Neural cell (in vitro differentiated cells): ENCODE results near the gene MYBPC3.

Experiments used
- CTCF ChIP-seq: fragments of 450-650 bp; IDR thresholded peaks from 2 replicates; pipeline ENCODE4 v1.5.1; 2014; ENCODE audit warnings: antibody characterized with exemption, mild to moderate bottlenecking, moderate library complexity; ENCODE audit not compliant: poor library complexity, severe bottlenecking
- EP300 ChIP-seq: fragments of 450-650 bp; conservative IDR thresholded peaks from 2 replicates; pipeline ENCODE4 v1.6.1; 2014; ENCODE audit warnings: antibody characterized with exemption, mild to moderate bottlenecking, moderate library complexity; ENCODE audit not compliant: poor library complexity, severe bottlenecking
- EZH2 ChIP-seq: fragments of 200-600, 300-800 bp; shearing (Covaris generic), sonication (generic); IDR thresholded peaks from 2 replicates; pipeline ENCODE4 v1.6.1; 2014; ENCODE audit warnings: antibody characterized with exemption, low read length, borderline replicate concordance, mild to moderate bottlenecking; ENCODE audit not compliant: insufficient read depth, poor library complexity, severe bottlenecking
- POLR2AphosphoS5 ChIP-seq: IDR thresholded peaks from 2 replicates; pipeline ENCODE4 v1.6.1; 2012

DNA sequence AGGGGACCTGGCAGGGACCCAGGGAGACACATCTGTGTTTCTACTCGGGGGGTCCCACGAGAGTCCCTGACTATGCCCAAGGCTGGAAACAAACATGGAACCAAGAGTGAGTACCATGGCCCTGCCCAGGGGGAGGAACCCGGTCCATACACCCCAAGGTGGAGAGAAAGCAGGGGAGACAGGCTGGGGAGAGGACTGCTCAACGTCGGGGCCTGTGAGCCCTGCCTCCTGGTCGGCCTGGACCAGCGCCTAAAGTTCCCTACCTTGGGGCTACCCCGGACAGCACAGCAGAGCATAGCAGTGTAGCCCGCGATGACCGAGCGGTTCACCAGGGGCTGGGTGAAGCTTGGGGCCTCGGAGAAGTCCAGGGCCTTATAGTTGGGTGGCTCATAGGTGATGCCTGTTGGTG is 20.2 kb downstream of the MYBPC3 start:
- TF ChIP-seq EP300, result no peak
- TF ChIP-seq CTCF, result no peak
- no peak for TF ChIP-seq EZH2
- TF ChIP-seq POLR2AphosphoS5, result no peak
